DOHH2 (cell line): ENCODE data around the gene CYP2D6.

Experiments used
- H3F3A ChIP-seq: fragments of 200-600 bp; sonication (generic), shearing (Covaris generic); 2 replicates; pipeline ENCODE4 v1.6.0; 2016; ENCODE audit warnings: antibody characterized with exemption, mild to moderate bottlenecking; ENCODE audit not compliant: control insufficient read depth, insufficient read depth
- H3K27ac ChIP-seq: fragments of 200-600 bp; sonication (generic); 2 replicates; pipeline ENCODE4 v1.5.1; 2014; ENCODE audit warnings: low read depth, mild to moderate bottlenecking, low read length, moderate library complexity
- H3K27me3 ChIP-seq: fragments of 200-600 bp; sonication (generic); 2 replicates; pipeline ENCODE4 v1.6.1; 2014; ENCODE audit warnings: mild to moderate bottlenecking, low read length, mixed read lengths; ENCODE audit not compliant: control insufficient read depth
- H3K36me3 ChIP-seq: fragments of 200-600 bp; sonication (generic); 2 replicates; pipeline ENCODE4 v1.6.1; 2014; ENCODE audit warnings: mild to moderate bottlenecking, low read length, moderate library complexity, mixed read lengths; ENCODE audit not compliant: control insufficient read depth
- H3K4me1 ChIP-seq: fragments of 200-600 bp; sonication (generic); 2 replicates; pipeline ENCODE4 v1.6.1; 2014; ENCODE audit warnings: mild to moderate bottlenecking, low read length, mixed read lengths; ENCODE audit not compliant: control insufficient read depth
- H3K4me2 ChIP-seq: fragments of 200-600 bp; sonication (generic); 2 replicates; pipeline ENCODE4 v1.6.0; 2014; ENCODE audit warnings: mild to moderate bottlenecking, low read length, moderate library complexity
- H3K4me3 ChIP-seq: fragments of 200-600 bp; sonication (generic); 2 replicates; pipeline ENCODE4 v1.5.1; 2014; ENCODE audit warnings: mild to moderate bottlenecking, low read length, mixed read lengths
- H3K79me2 ChIP-seq: fragments of 200-600 bp; sonication (generic); 2 replicates; pipeline ENCODE4 v1.6.1; 2014; ENCODE audit warnings: mild to moderate bottlenecking, low read length, mixed read lengths; ENCODE audit not compliant: control insufficient read depth
- H3K9me2 ChIP-seq: fragments of 200-600 bp; sonication (generic); replicated peaks from 2 replicates; pipeline ENCODE4 v1.6.1; 2014; ENCODE audit warnings: mild to moderate bottlenecking, low read length, mixed read lengths; ENCODE audit not compliant: control insufficient read depth
- H3K9me3 ChIP-seq: fragments of 200-600 bp; sonication (generic); 2 replicates; pipeline ENCODE4 v1.6.1; 2014; ENCODE audit warnings: antibody characterized with exemption, low read length, mixed read lengths; ENCODE audit not compliant: control insufficient read depth, insufficient read depth
- H4K20me1 ChIP-seq: fragments of 200-600 bp; sonication (generic); 2 replicates; pipeline ENCODE4 v1.6.0; 2014; ENCODE audit warnings: low read depth, mild to moderate bottlenecking, antibody characterized with exemption, low read length, moderate library complexity; ENCODE audit not compliant: control insufficient read depth, insufficient read depth
- CTCF ChIP-seq: fragments of 200-600 bp; sonication (generic); IDR thresholded peaks from one replicate; pipeline ENCODE4 v1.5.1; 2014; ENCODE audit warnings: antibody characterized with exemption, mild to moderate bottlenecking, low read depth, low read length; ENCODE audit not compliant: poor library complexity, severe bottlenecking
- EZH2phosphoT487 ChIP-seq: fragments of 200-600 bp; sonication (generic); IDR thresholded peaks from 2 replicates; pipeline ENCODE4 v1.6.1; 2017; ENCODE audit warnings: borderline replicate concordance, mild to moderate bottlenecking, antibody characterized with exemption, low read length, moderate library complexity, mixed read lengths

The CYP2D6 gene

GRCh38 chr22:42155053-42155543 is 24.5 kb upstream of the CYP2D6 start:
- Histone ChIP-seq H3F3A (peaks cover 4% of the 10 kb centered on the region; the same call in 1 of the 2 replicates), H3K4me1 (no peaks in the 10 kb centered on the region), H3K4me3 (no peak overlapping the region), H3K27me3 (no peaks in the 10 kb centered on the region), H3K36me3 (no peaks in the 10 kb centered on the region; the same call in 1 of the 2 replicates), H3K4me2 (no peak overlapping the region), H3K9me3 (no peaks in the 10 kb centered on the region), H3K27ac (no peak overlapping the region), H3K79me2 (no peaks in the 10 kb centered on the region), H4K20me1 (no peaks in the 10 kb centered on the region), H3K9me2 (no peaks in the 10 kb centered on the region)
- TF ChIP-seq EZH2phosphoT487 (no peak), CTCF (no peak)

GRCh38 chr22:42154293-42155052 is 23.9 kb upstream of the CYP2D6 start:
- TF ChIP-seq CTCF = no peak
- no peak for TF ChIP-seq EZH2phosphoT487
- no peaks in the 10 kb centered on the region for H3K9me2 ChIP-seq
- H4K20me1 ChIP-seq = no peaks in the 10 kb centered on the region
- no peaks in the 10 kb centered on the region for H3K79me2 ChIP-seq
- no peaks in the 10 kb centered on the region for H3K27me3 ChIP-seq
- H3K9me3 ChIP-seq = no peaks in the 10 kb centered on the region
- H3K36me3 ChIP-seq = no peaks in the 10 kb centered on the region; the same call in 1 of the 2 replicates
- no peak overlapping the region for H3K4me3 ChIP-seq
- no peak overlapping the region for H3K27ac ChIP-seq
- no peak overlapping the region for H3K4me2 ChIP-seq
- H3K4me1 ChIP-seq = no peaks in the 10 kb centered on the region
- H3F3A ChIP-seq = peaks cover 4% of the 10 kb centered on the region; the same call in 1 of the 2 replicates

GRCh38 chr22:42152661-42153270 is 22.2 kb upstream of the CYP2D6 start:
- Histone ChIP-seq H3K4me1 (no peaks in the 10 kb centered on the region), H3K36me3 (no peaks in the 10 kb centered on the region; the same call in 1 of the 2 replicates), H3K27ac (no peak overlapping the region), H3K79me2 (no peaks in the 10 kb centered on the region), H4K20me1 (no peaks in the 10 kb centered on the region), H3K9me2 (no peaks in the 10 kb centered on the region), H3K4me3 (no peak overlapping the region), H3K9me3 (no peaks in the 10 kb centered on the region), H3F3A (no peaks in the 10 kb centered on the region), H3K4me2 (no peak overlapping the region), H3K27me3 (no peaks in the 10 kb centered on the region)
- TF ChIP-seq CTCF (no peak), EZH2phosphoT487 (no peak)
